GM12873 (cell line): ENCODE data around the gene SHQ1.

Experiments
- TF ChIP-seq, protein P1 (sequence below): IDR thresholded peaks from 2 replicates; pipeline ENCODE4 v1.5.1; 2012; ENCODE audit warnings: low read depth, mild to moderate bottlenecking, moderate library complexity, low read length, control low read depth; ENCODE audit not compliant: insufficient read depth; ENCODE audit errors: missing control alignments

SHQ1 gene

GRCh38 chr3:72699631-72700030 is 148.6 kb downstream of the SHQ1 start:
- TF ChIP-seq, protein P1, sequence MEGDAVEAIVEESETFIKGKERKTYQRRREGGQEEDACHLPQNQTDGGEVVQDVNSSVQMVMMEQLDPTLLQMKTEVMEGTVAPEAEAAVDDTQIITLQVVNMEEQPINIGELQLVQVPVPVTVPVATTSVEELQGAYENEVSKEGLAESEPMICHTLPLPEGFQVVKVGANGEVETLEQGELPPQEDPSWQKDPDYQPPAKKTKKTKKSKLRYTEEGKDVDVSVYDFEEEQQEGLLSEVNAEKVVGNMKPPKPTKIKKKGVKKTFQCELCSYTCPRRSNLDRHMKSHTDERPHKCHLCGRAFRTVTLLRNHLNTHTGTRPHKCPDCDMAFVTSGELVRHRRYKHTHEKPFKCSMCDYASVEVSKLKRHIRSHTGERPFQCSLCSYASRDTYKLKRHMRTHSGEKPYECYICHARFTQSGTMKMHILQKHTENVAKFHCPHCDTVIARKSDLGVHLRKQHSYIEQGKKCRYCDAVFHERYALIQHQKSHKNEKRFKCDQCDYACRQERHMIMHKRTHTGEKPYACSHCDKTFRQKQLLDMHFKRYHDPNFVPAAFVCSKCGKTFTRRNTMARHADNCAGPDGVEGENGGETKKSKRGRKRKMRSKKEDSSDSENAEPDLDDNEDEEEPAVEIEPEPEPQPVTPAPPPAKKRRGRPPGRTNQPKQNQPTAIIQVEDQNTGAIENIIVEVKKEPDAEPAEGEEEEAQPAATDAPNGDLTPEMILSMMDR, result no peak
